Gastrocnemius medialis (tissue), 4 donors: ENCODE results near the gene GSTA4.

Source experiments
- POLR2A ChIP-seq, 2 donors: fragments of 450-650 bp; IDR thresholded peaks; one replicate each; pipeline ENCODE4 v1.6.1; 2017; ENCODE audit warnings: antibody characterized with exemption in 2 of 2, mild to moderate bottlenecking in 2 of 2, moderate library complexity in 2 of 2
- TF ChIP-seq, protein P1 (sequence below), 5 experiments: fragments of 450-650 bp in 3 of 5; fragments of 200-600 bp in 2 of 5; sonication (generic) in 2 of 5; IDR thresholded peaks in 4 of 5; conservative IDR thresholded peaks in 1 of 5; 1 replicate in 4 of 5; 2 replicates in 1 of 5; pipeline ENCODE4 v1.5.1; 2016 to 2019; ENCODE audit warnings: antibody characterized with exemption in 5 of 5, mild to moderate bottlenecking in 3 of 5, moderate library complexity in 3 of 5

DNA sequence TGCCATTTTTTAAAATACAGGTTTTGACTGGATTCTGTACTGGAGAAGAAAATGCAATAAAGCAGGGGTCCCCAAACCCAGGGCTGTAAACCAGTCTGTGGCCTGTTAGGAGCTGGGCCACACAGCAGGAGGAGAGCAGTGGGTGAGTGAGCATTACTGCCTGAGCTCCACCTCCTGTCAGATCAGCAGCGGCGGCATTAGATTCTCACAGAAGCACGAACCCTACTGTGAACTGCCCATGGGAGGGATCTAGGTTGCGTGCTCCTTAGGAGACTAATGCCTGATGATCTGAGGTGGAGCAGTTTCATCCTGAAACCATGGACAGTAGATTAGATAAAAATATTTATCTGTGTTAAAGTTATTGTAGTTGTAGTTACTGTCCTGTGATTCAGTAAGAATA, 49.0 kb upstream of the GSTA4 start:
- TF ChIP-seq POLR2A (IDR thresholded peaks at IDR 0.05), result no peak
- TF ChIP-seq, protein P1, sequence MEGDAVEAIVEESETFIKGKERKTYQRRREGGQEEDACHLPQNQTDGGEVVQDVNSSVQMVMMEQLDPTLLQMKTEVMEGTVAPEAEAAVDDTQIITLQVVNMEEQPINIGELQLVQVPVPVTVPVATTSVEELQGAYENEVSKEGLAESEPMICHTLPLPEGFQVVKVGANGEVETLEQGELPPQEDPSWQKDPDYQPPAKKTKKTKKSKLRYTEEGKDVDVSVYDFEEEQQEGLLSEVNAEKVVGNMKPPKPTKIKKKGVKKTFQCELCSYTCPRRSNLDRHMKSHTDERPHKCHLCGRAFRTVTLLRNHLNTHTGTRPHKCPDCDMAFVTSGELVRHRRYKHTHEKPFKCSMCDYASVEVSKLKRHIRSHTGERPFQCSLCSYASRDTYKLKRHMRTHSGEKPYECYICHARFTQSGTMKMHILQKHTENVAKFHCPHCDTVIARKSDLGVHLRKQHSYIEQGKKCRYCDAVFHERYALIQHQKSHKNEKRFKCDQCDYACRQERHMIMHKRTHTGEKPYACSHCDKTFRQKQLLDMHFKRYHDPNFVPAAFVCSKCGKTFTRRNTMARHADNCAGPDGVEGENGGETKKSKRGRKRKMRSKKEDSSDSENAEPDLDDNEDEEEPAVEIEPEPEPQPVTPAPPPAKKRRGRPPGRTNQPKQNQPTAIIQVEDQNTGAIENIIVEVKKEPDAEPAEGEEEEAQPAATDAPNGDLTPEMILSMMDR (IDR thresholded peaks at IDR 0.05 in 4 of 5, conservative IDR thresholded peaks at IDR 0.05 in 1 of 5), result no peak
